ENCODE measurements around the gene NDST3. TPM values are rescaled to one million over a fixed set of nuclear protein-coding genes. Genes with fewer than 3 reads are reported as not detected.

NDST3 gene
- total RNA-seq, 1 donor from 2014 or later: 0.20 TPM

Small RNA genes lying within 50 kb of the gene (small RNA-seq; reads per million reads assigned to genes)
- gene SNORA24 (ENCODE audit: low replicate concordance): not detected

Data from skin of body (tissue), 2 donors.